Inflammatory macrophage treated with lipopolysaccharide for 1 hour (primary cell): Measurements from ENCODE around the gene MDP1.

Experiments
- DNase-seq, 2 donors: peaks; one replicate each; pipeline ENCODE4 v3.0.0-alpha.2; 2020 to 2022

The MDP1 gene

GRCh38 chr14:24215495-24216344 is at the start of gene MDP1:
Gene MDP1 (minus strand): TSS chr14:24216066. CDS start chr14:24215955, 111 bp downstream.
- peak; percentile 84 to 92 for DNase-seq

DNA sequence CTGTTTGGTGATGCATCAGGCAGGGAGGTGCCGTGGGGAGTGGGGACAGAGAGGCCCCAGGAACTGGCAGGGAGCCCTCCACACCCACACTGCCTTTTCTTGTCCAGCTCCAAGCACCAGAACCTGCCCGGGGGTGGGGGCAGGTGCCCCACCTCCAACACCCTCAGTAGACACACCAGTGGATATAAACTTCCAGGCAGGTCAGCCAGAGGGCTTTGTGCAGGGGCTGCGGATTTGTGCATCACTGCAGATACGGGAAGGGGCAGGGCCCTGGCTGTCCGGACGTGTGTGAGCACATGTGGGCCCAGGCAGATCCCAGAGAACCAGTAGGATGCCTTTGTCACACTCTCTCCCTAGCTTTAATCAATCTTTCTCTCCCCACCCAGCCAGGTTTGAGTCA is 48.4 kb upstream of the MDP1 start:
- DNase-seq, result no peak

GRCh38 chr14:24263848-24264247 is 48.0 kb upstream of the MDP1 start:
- DNase-seq, result no peak

GRCh38 chr14:24262821-24263733 is 47.2 kb upstream of the MDP1 start, which contains the start of gene TGM1:
Gene TGM1 (minus strand): TSS chr14:24263177. CDS start chr14:24262352, 825 bp downstream.
- DNase-seq, result no peak

- DNase-seq, result no peak
These were observed 46.1 kb upstream of the MDP1 start for GRCh38 chr14:24261969-24262327.

- DNase-seq, result no peak
These were observed 45.5 kb upstream of the MDP1 start for GRCh38 chr14:24261256-24261968.

GRCh38 chr14:24260780-24261157 is 44.9 kb upstream of the MDP1 start:
- no peak for DNase-seq

GRCh38 chr14:24260026-24260779 is 44.3 kb upstream of the MDP1 start:
- DNase-seq, result no peak

- DNase-seq, result no peak
These were observed 43.6 kb upstream of the MDP1 start for GRCh38 chr14:24259282-24260025.

- DNase-seq, result no peak
These were observed 42.8 kb upstream of the MDP1 start for GRCh38 chr14:24258548-24259265.

GRCh38 chr14:24258119-24258518 is 42.3 kb upstream of the MDP1 start:
- DNase-seq, result no peak

DNA sequence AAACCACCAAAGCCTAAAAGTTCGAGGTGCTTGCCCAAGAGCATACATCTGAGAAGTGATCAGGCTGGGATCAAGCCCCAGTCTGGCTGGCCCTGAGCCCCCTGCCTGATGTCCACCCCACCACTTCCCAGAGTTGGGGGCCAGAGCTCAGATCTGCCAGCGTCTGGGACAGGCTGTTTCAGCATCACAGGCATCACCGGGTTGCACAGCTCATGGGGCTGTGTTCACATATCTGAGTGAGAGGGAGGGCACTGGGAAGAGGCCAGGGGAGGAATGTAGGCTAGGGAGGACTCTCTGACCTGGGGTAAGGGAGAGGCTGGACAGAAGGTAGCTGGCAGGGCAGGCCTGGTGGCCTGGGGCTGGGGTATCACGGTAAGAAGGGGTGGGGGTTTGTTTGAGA is 41.1 kb upstream of the MDP1 start:
- no peak for DNase-seq

GRCh38 chr14:24255931-24256711 is 40.3 kb upstream of the MDP1 start:
- no peak for DNase-seq

DNA sequence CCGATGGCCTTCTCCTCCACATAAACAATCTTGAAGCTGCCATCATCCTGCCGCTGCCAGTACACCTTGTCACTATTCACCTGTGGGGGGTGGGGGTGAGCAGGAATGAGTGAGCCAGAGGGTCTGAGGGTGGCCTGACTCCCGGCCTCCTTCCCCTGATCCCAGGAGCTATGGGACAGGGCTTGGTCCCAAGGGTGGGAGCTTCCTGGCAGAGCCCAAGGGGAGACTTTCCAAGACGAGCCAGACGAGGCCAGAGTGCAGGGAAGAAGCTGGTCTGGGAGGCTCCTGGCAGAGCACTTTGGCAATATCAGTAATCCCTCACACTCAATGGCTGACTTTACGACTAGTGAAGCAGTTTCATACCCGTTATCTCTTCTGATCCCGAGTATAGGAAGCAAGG is 39.6 kb upstream of the MDP1 start:
- no peak for DNase-seq

- DNase-seq, result no peak
These were observed 38.9 kb upstream of the MDP1 start for GRCh38 chr14:24254630-24255392.

- DNase-seq, result no peak
These were observed 38.1 kb upstream of the MDP1 start for GRCh38 chr14:24253936-24254335.

GRCh38 chr14:24252289-24253124 is 36.6 kb upstream of the MDP1 start:
- no peak for DNase-seq

DNA sequence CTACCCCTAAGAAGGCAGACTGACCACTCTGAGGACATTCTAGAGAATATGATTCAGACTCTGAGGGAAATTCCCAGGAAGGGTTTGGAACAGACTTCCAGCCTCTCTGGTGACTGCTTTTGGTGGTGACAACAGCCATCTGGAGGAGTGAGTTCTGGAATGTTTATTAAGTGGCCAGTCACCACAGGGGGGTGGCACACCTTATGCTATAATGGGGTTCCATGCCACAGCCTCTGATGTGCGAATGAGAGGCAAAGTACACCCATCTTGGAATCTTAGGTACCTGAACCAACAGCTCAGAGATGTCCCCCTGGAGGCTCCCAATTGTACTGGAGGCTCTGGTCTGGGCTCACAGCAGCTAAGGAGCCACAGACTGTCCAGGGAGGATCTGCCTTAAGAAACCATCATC is 36.0 kb upstream of the MDP1 start:
- no peak for DNase-seq
